Adrenal gland (tissue), 5 donors: ENCODE measurements around the gene LDAH.

Experiments used
- CTCF ChIP-seq, 6 experiments: fragments of 450-650 bp in 4 of 6; fragments of 200-600 bp in 2 of 6; sonication (generic) in 1 of 6; IDR thresholded peaks; 1 replicate in 5 of 6; 2 replicates in 1 of 6; pipeline versions ENCODE4 v1.5.1 to v1.8.0; 2016 to 2021; ENCODE audit warnings: antibody characterized with exemption in 6 of 6, mild to moderate bottlenecking in 2 of 6, moderate library complexity in 1 of 6
- POLR2A ChIP-seq, 2 donors: fragments of 450-650 bp; IDR thresholded peaks; one replicate each; pipeline ENCODE4 v1.6.1; 2017; ENCODE audit warnings: antibody characterized with exemption in 2 of 2, mild to moderate bottlenecking in 2 of 2, moderate library complexity in 1 of 2
- donor health status: DM: no; HTN: no; CAD: no.

GRCh38 chr2:20717641-20718040 is 105.3 kb downstream of the LDAH start:
- TF ChIP-seq CTCF (IDR thresholded peaks at IDR 0.05) (no peak), POLR2A (IDR thresholded peaks at IDR 0.05) (no peak)
